Activated T-cell treated with anti-CD3 and anti-CD28 coated beads for 48 hours (primary cell): ENCODE data around the gene SLIT1.

Experiments
- DNase-seq: peaks from one replicate; pipeline ENCODE4 v3.0.0-alpha.2; 2020; ENCODE audit warnings: low read depth

SLIT1 gene

DNA sequence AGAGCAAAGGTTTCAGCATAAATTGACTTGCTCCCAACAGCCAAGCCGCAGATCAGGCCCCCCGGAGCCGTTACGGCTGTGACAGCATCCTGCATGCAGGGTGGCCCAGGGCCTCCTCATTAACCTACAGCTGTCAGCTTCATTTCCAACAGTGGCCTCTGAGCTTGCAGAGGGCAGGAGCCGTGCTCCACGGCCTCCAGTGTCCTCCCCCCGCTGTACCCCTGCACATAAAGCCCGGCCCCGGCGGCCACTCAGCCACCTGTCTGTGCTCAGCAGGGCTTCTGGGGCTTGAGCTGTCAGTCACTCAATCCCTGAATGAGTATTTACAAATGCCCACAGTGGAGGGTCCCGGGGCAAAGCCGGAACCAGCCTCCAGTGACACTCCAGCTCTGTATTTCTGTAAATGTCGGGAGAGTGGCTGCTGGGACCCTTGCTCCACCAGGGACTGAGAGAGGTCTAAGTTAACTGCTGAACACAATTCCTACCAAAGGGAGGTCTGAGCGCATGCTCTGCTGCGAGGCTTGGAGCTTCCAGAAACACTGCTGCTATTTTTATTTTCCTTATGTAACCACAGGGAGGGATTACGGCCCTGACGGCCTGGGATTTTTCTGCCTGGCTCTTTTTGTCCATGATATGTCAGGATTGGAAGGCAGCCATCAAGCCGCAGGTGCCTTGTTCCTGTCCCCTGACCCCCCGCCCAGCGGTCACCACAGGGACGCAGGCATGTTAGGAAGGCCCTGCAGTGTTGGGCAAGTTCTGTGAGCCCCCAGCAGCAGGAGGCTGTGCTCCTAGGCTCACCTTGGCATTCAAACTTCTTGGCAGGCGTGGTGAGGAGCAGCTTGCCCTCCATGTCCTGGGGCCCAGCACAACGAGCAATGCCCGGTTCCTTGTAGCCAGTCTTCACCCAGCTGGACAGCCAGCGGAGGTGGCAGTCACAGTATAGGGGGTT lies 165.0 kb downstream of the SLIT1 start:
- DNase-seq: no peak

GRCh38 chr10:97019213-97019844 lies 166.4 kb downstream of the SLIT1 start:
- DNase-seq: no peak

- DNase-seq: no peak
Measured at GRCh38 chr10:97018251-97019212, 167.2 kb downstream of the SLIT1 start.

DNA sequence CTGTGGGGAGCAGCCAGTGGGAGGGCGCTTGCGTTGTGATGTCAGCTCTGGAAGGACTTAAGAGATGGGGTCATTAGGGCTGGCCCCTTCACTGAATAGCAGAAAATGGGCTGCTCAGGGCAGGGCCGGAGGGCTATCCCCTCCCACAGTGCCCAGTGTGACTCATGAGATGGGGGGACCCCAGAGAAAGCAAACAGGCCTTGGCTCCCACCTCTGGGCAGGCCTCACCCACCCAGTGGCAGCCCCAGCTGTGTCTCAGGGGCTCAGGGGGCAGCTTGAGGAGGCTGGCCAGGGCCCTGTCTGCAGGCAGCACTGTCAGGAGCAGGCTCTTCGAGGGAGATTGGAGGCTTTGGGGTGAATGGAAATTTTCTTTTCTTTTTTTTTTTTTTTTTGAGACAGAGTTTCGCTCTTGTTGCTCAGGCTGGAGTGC lies 168.3 kb downstream of the SLIT1 start:
- DNase-seq: no peak

- DNase-seq: peak; percentile 14
Measured at GRCh38 chr10:97016728-97017473, 168.9 kb downstream of the SLIT1 start.

DNA sequence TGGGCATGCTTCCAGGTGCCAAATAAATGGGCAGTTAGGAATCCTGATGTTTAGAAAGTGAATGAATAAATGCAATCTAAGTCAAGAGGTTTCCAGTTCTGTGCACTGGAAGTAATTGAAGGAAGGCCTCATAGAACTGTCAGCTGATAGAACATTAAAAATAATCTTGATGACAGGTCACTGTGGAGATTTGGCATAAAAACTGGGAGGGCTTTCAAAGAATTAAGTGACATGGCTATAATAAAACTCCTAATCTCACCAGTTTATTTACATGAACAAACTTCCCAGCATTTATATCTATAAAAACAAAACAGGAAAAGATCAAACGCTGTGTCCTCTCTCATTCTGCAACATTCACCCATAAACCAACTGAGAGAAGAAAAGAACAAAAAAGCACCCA lies 170.5 kb downstream of the SLIT1 start:
- no peak for DNase-seq

DNA sequence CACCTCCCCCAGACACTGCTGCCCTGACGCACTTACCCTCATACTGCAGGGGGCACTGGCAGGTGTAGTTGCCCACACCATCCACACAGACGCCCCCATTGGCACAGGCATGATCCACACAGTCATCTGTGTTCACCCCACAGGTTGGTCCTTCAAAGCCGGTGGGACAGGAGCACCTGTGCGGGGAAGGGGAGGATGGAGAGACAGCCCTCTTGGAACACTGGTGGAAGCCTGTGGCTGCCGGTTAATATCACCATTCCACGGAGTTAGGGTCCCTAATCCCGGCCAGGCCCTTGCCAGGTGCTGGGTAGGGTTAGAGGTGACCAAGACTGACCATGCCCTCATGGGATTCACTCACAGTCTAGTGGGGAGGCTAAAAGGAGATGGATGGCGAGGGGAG lies 171.8 kb downstream of the SLIT1 start:
- DNase-seq: no peak

- DNase-seq: no peak
Measured at GRCh38 chr10:97013568-97013967, 172.2 kb downstream of the SLIT1 start.

DNA sequence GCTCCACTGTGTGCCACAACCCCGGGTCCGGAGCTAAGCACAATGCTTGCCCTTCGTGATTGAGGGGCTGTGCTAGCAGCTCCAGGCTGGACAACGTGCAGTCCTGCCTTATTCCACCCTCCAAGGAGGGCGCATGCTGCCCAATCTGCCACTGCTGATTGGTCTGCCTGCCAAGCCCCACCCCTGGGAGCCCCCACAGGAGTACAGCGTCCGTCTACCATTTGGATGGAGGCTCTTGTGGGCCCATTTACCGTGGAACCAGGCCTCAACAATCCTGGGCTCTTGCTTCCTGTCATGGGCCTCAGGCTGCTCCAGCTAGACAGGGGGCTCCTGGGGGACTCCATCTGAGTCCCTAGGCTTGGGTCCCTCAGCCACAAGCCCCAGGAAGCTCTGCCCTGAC lies 173.3 kb downstream of the SLIT1 start:
- DNase-seq: no peak

GRCh38 chr10:97011397-97011796 lies 174.4 kb downstream of the SLIT1 start:
- DNase-seq: no peak

DNA sequence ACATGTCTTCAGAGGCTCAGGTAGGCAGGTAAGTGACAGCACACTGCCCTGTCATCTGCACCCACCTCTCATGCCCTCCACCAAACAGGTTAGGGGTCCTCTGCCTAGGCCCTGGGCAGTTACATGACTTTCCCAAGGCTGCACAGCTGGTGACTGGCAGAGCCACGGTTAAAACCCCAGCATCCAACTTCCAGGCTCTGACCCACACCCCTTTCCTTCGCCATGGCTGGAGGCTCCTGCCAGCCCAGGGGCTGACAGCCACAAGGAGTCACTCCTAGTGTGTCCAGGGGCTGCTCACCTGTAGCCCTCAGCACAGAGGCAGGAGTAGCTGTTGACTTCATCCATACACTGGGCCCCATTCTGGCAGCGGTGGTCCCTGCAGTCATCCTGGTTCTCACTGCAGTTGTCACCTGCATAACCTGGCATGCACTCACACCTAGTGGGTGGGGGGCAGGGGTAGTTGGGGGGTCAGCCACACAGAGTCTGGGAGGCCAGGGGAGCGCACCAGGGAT lies 175.0 kb downstream of the SLIT1 start:
- DNase-seq: no peak

DNA sequence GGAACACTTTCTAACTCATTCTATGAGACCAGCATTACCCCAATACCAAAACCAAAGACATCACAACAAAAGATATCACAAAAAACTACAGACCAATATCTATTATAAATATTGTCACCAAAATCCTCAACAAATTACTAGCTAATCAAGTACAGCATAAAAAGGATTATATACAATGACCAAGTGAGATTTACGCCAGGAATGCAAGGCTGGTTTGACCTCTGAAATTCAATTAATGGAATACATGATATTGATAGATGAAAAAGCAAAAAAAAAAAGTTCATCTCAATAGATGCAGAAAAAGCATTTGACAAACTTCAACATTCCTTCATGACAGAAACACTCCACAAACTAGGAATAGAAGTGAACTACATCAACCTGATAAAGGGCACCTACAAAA lies 178.3 kb downstream of the SLIT1 start:
- no peak for DNase-seq

- DNase-seq: no peak
Measured at GRCh38 chr10:97006364-97006763, 179.4 kb downstream of the SLIT1 start.

- DNase-seq: no peak
Measured at GRCh38 chr10:97005349-97005748, 180.4 kb downstream of the SLIT1 start.

DNA sequence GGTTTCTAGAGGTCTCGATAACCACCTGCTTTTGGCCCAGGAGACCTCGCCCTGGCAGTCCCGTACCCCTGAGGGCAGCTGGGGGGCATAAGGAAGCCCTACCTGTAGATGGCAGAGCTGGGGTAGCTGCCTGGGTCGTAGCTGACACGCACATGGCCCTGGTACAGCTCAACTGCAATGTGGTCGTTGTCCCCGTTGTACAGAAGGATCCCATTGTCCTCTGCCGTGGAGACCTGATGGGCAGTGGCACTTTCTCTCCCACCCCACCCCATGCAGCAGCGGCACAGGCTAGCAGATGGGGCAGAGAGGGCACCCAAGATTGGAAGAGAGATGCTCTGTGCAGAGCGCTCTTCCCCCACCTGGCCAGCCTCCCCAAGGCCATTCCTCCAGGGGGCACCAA lies 181.2 kb downstream of the SLIT1 start:
- DNase-seq: no peak

DNA sequence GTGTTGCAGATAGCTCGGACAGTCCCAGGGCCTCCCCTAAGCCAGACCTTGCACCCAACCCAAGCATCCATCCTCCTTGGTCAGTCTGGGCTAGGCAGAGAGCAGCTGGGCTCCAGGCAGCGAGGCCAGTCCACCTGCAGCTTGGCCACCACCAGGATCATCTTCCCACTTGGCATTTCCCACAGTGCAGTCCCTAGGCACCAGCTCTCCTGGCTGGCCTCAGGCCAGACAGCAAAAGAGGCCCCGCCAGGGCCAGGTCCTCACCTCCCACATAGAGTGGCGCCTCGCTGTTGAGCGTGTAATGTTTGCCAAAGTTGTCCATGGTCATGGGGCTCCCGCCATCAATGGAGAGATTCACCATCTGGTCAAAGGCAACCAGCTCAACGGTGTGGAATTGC lies 182.0 kb downstream of the SLIT1 start:
- no peak for DNase-seq

- DNase-seq: no peak
Measured at GRCh38 chr10:97003151-97003803, 182.5 kb downstream of the SLIT1 start.

GRCh38 chr10:97002670-97003069 lies 183.1 kb downstream of the SLIT1 start:
- DNase-seq: no peak

GRCh38 chr10:97001183-97001991 lies 184.4 kb downstream of the SLIT1 start:
- DNase-seq: no peak
